ENCODE measurements around the gene SLC25A5.
A peak's percentile ranks its signal among the peaks of the same experiment; 100 is the strongest.
"Not testable (repeated sequence)": the region's sequence is repeated elsewhere in the genome, so short reads cannot be mapped to it uniquely, and the experiment has no call there.

Gene SLC25A5

GRCh38 chrX:119502727-119503483, 34.7 kb downstream of the SLC25A5 start:
- peak in 6 of 51 donors; percentile 1 to 18 (median 2) for DNase-seq

- DNase-seq = peak in 9 of 51 donors; percentile 1 to 17 (median 5)
Measured at GRCh38 chrX:119503484-119503861, 35.2 kb downstream of the SLC25A5 start.

GRCh38 chrX:119505145-119505544, 36.9 kb downstream of the SLC25A5 start:
- not testable (repeated sequence) for DNase-seq

- DNase-seq = no peak
Measured at GRCh38 chrX:119505945-119506344, 37.7 kb downstream of the SLC25A5 start.

GRCh38 chrX:119507206-119507605, 39.0 kb downstream of the SLC25A5 start:
- no peak for DNase-seq

- peak in 30 of 51 donors; percentile 0 to 53 (median 11) for DNase-seq
Measured at GRCh38 chrX:119512146-119512800, 44.0 kb downstream of the SLC25A5 start.

- peak in 21 of 51 donors; percentile 0 to 41 (median 6) for DNase-seq
Measured at GRCh38 chrX:119516157-119516702, 48.0 kb downstream of the SLC25A5 start.

GRCh38 chrX:119518371-119518770, 50.1 kb downstream of the SLC25A5 start:
- no peak for DNase-seq

All from hypothalamus (tissue), 51 donors.